Fibroblast of mammary gland (primary cell): ENCODE measurements around the gene TCOF1.

ENCODE experiments used
- DNase-seq: peaks from one replicate; pipeline ENCODE4 v3.0.0-alpha.2; 2010; ENCODE audit warnings: low read depth
- H3K4me3 ChIP-seq: 2 replicates; pipeline ENCODE4 v1.5.1; 2011; ENCODE audit warnings: low read depth, mild to moderate bottlenecking, low read length, moderate library complexity; ENCODE audit not compliant: control insufficient read depth
- CTCF ChIP-seq: conservative IDR thresholded peaks from 2 replicates; pipeline ENCODE4 v1.5.1; 2011; ENCODE audit warnings: low read depth, low read length, inconsistent platforms; ENCODE audit not compliant: control insufficient read depth, insufficient read depth

The TCOF1 gene

GRCh38 chr5:150358261-150359095 is 981 bp downstream of the TCOF1 start:
- peak overlapping the region; percentile 87 for H3K4me3 ChIP-seq
- no peak for TF ChIP-seq CTCF
- DNase-seq: peak; percentile 20

- DNase-seq: no peak
- TF ChIP-seq CTCF: no peak
- no peak overlapping the region for H3K4me3 ChIP-seq
Measured at GRCh38 chr5:150361301-150361700, 3.8 kb downstream of the TCOF1 start.

GRCh38 chr5:150363185-150363584 is 5.7 kb downstream of the TCOF1 start:
- no peak for TF ChIP-seq CTCF
- H3K4me3 ChIP-seq: no peak overlapping the region
- no peak for DNase-seq

- no peak for DNase-seq
- TF ChIP-seq CTCF: no peak
- no peak overlapping the region for H3K4me3 ChIP-seq
Measured at GRCh38 chr5:150364004-150364403, 6.5 kb downstream of the TCOF1 start.

DNA sequence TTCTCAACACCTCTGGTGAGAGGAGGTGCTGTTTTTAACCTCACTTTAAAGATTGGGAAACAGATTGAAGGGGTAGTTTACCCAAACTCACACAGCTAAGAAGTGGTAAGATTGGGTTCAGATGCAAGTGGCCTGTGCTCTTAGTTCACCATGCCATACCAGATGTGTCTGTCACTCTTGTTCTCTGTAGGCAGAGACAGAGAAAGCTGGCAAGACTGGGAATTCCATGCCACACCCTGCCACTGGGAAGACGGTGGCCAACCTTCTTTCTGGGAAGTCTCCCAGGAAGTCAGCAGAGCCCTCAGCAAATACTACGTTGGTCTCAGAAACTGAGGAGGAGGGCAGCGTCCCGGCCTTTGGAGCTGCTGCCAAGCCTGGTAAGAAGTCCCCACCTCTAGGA is 11.0 kb downstream of the TCOF1 start:
- TF ChIP-seq CTCF: no peak
- no peak for DNase-seq
- no peak overlapping the region for H3K4me3 ChIP-seq

- TF ChIP-seq CTCF: no peak
- DNase-seq: no peak
- H3K4me3 ChIP-seq: no peak overlapping the region
Measured at GRCh38 chr5:150372639-150373038, 15.1 kb downstream of the TCOF1 start.
